Bone marrow (tissue), 2 donors: ENCODE results near the gene SLC25A30.
"Not testable (repeated sequence)": the region's sequence is repeated elsewhere in the genome, so short reads cannot be mapped to it uniquely, and the experiment has no call there.

ENCODE experiments used
- DNase-seq, 2 donors: peaks; one replicate each; lab custom pipeline; 2025; lab: John Stamatoyannopoulos, UW

The SLC25A30 gene

DNA sequence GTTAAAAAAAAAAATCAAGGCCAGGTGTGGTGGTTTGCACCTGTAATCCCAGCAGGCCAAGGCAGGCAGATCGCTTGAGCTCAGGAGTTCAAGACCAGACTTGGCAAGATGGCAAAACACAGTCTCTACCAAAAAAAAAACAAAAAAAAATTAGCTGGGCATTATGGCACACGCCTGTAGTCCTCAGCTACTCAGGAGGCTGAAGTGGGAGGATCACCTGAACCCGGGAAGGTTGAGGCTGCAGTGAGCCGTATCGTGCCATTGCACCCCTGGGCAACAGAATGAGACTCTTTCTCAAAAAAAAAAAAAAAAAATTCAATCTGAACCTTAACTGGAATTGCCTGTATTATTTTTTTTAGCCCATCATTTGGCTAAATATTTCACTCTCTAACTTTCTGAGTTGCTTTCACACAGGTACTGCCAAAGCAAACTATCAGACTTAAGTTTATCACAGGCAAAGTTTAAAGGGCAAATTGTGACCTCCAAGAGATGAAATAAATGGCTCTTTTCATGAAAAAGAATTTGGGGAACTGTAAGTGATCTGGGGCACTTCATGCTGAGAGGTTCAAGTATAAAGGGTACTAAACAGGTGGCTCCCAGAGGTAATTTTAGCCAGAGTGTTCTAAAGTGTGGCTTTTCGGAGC, 14.7 kb upstream of the SLC25A30 start:
- DNase-seq = no peak

GRCh38 chr13:45426056-45426841, 8.1 kb upstream of the SLC25A30 start:
- peak in 1 of 2 donors; percentile 59 for DNase-seq

GRCh38 chr13:45422731-45423292, 4.6 kb upstream of the SLC25A30 start:
- peak in 1 of 2 donors; percentile 33 for DNase-seq

GRCh38 chr13:45419945-45420344, 1.8 kb upstream of the SLC25A30 start:
- no peak for DNase-seq

GRCh38 chr13:45419389-45419788, 1.2 kb upstream of the SLC25A30 start:
- not testable (repeated sequence) for DNase-seq

DNA sequence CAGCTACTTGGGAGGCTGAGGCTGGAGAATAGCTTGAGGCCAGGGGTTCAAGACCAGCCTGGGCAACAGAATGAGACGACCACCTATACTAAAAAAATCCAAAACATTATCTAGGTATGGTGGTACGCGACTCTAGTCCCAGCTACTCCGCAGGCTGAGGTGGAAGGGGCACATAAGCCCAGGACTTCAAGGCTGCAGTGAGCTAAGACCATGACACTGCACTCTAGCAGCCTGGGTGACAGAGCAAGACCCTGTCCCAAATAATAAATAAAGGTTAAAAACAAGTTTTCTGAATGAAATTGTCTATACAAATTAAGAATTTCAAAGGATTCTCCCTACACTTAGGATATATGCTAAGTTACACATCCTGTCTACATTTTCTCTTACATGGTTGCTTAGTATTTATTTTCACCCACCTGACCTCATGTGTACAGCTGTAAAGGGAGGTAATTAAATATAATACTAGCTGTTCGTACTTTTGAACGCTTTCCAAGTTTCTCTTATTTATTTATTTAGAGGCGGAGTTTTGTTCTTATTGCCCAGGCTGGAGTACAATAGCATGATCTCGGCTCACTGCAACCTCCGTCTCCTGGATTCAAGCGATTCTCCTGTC, 1.6 kb downstream of the SLC25A30 start:
- no peak for DNase-seq

- DNase-seq = no peak
Observed at GRCh38 chr13:45415112-45415511, 3.1 kb downstream of the SLC25A30 start.

GRCh38 chr13:45413826-45414307, 4.3 kb downstream of the SLC25A30 start:
- no peak for DNase-seq

DNA sequence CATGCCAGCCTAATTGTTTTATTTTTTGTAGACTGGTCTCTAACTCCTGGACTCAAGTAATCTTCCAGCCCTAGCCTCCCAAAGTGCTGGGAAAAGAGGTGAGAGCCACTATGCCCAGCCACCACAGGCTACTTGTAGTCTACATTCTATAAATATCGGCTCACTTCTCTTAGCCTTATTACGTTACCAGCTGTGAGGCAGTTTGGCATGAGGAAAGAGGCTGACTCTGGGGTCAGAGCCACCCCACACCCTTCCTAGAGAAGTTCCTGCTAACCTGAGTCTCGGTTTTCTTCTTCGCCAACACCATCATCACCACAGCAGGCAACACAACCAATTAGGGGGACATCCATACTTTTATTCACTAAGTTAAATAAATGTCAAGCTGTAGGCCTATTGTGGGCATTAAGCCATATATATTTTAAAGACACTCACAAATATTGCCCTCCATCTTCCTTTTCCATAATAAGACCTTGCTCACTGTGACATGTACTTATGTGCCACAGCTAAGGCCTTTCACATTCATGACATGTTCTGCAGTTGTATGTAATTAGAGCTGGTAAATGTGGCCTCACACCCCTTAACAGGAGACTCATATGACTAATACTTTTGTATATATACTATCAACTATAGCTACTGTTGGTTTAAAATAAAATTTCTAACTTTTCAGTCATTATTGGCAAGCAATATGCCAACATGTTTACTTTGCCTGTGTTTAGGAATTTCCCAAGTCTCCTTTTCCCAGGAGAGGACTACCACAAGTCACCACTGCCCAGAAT, 5.7 kb downstream of the SLC25A30 start:
- DNase-seq = no peak

DNA sequence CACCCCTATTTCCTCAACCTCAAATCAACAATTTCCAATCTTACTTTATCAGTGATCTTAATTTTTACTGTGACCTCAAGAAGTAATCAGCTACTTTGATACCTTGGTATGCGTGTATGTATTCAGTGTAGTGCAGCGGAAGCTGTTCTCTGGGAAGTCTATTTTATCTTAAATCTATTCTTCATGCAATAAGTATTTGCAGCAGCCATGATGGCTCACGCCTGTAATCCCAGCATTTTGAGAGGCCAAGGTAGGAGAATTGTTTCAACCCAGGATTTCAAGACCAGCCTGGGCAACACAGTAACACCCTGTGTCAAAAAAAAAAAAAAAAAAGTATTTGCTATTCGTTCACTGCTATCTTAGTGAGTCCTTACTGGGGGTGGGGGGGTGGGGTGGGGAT, 6.5 kb downstream of the SLC25A30 start:
- no peak for DNase-seq

DNA sequence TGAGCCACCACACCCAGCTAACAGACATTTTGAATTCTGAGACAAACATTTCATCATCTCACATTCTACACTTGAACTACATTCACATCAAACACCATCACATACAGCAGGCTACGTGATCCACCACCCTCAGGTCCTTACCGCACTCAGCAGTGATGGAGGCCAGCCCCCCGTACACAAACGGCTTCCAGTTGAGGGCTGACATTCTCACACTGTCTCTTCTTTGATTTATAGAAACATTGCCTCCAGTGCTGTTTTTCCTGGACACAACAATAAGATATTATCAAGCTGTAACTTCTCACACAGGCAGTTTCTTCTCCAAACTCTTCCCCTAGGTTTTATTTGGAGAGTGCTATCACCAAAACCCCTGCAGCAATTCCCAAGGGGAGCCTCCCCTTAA, 7.0 kb downstream of the SLC25A30 start:
- no peak for DNase-seq

DNA sequence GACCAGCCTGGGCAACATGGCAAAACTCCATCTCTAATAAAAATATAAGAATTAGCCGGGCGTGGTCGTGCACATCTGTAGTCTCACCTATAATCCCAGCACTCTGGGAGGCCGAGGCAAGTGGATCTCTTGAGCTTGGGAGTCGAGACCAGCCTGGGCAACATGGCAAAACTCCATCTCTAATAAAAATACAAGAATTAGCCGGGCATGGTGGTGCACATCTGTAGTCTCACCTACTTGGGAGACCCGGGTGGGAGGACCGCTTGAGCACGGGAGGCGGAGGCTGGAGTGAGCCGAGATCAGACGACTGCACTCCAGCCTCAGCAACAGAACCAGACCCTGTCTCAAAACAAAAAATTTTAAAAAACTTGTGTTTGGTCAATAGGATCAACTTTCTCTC, 7.7 kb downstream of the SLC25A30 start:
- no peak for DNase-seq

DNA sequence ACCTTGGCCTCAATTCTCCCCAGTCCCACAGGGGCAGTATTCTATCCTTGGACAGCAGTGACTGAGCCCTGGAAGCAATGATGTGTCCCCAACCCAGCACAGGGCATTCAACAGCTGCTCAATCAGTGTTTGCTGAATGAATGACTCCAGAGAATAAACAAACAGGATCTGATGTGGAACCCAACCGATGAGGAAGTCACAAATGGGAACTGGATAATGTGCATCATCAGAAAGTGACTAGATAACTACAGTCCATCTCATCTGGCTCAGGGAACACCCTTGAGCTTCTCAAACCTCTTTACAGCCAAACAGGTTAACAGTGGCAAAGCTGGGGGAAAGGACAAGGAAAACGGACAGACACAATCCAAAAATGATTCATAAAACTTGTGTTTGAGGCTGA, 8.2 kb downstream of the SLC25A30 start:
- no peak for DNase-seq

DNA sequence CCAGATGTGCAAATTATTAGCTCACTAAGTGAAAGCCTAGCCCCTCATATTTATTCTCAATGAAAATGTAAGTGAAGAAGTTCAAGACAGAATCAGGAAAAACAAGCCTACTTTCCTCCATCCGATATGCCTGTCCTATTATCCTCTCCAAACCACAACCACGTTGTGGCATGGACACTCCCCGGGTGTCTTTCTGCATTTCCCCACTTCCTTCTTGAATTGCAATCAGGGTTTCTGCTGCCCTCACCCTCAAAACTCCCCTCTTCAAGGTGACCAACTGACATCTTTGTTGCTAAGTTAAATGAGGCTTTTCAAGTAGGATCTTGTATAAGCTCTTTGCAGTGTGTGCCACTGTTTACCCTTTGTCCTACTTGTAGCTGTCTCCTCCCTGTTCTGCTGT, 11.8 kb downstream of the SLC25A30 start:
- DNase-seq = no peak

- no peak for DNase-seq
Observed at GRCh38 chr13:45403081-45403480, 15.1 kb downstream of the SLC25A30 start.

- no peak for DNase-seq
Observed at GRCh38 chr13:45402641-45403040, 15.5 kb downstream of the SLC25A30 start.

DNA sequence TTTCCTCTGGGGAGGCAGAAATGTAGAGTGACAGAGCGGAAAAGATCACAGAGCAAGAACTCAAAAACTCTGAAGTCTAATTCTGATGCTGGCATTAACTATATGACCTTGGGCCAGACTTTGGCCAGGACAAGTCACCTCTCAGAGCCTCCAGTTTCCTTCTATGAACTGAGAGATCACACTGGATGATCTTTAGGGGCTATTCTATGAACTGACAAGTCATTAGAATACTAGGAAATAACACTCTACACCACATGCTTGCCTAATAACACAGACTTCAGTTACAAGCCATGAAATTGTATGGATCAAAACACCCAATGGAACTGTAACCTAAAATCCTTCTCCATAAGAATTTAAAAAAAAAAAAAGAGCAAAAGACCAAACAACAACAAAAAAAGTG, 16.9 kb downstream of the SLC25A30 start:
- DNase-seq = no peak

GRCh38 chr13:45398877-45399276, 19.3 kb downstream of the SLC25A30 start:
- no peak for DNase-seq

GRCh38 chr13:45396533-45397095, 21.6 kb downstream of the SLC25A30 start:
- DNase-seq = peak in 1 of 2 donors; percentile 51

DNA sequence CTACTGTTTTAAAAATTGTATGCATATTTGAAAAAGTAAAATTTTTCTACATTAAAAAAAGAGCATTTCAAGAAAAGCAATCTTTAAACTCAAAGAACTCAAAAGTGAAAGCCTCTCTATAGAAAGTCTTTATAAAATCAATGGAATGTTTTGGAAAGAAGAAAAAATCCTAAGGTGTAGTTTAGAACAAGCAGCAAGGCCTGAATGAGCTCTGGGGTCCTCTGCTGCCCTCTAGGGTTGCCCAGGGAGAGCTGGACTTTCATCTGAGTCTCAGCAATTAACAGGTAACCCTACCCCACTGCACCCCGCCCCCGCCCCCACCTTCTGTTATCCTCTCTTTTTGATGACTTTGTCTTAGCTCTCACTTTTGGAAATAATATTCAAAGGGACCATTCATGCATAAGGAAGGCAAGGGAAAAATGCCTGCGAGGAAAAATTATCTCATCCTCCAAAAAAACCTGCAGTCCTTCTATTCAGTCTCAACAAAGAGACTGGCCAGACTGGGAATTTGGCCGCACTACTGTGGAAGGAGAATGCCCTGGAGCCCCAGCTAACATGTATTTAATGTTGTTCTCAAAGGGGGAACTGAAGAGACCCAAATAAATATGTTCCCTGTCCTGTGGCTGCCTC, 24.1 kb downstream of the SLC25A30 start:
- no peak for DNase-seq

- no peak for DNase-seq
Observed at GRCh38 chr13:45392811-45393210, 25.4 kb downstream of the SLC25A30 start.
